Stimulated activated naive B cell treated with anti-CD40 and anti-IgM and Interleukin-4, amounts not matched to agents 10 μg/mL and 1 μg/mL and 100 μg/mL, for 72 hours (primary cell): ENCODE data around the gene RFX3.
A peak's percentile ranks its signal among the peaks of the same experiment; 100 is the strongest.

Experiments
- ATAC-seq, 2 donors: fragments of 150-1000 bp; cut with Tn5 transposase; replicated peaks; 2 replicates each; pipeline ENCODE4 v1.10.0; 2021; ENCODE audit warnings: moderate library complexity in 1 of 2
- DNase-seq: peaks from one replicate; pipeline ENCODE4 v3.0.0; 2021
- H3K27ac Mint-ChIP-seq: one replicate; pipeline ENCODE4 v1.8.0; 2022; ENCODE audit warnings: mild to moderate bottlenecking, mixed read lengths
- H3K27me3 Mint-ChIP-seq, 2 donors: one replicate each; pipeline ENCODE4 v1.8.0; 2022; ENCODE audit warnings: mixed read lengths in 2 of 2
- H3K36me3 Mint-ChIP-seq, 2 donors: one replicate each; pipeline ENCODE4 v1.8.0; 2022; ENCODE audit warnings: mixed read lengths in 2 of 2, mild to moderate bottlenecking in 1 of 2
- H3K4me1 Mint-ChIP-seq, 2 donors: one replicate each; pipeline ENCODE4 v1.8.0; 2022; ENCODE audit warnings: mixed read lengths in 2 of 2, mild to moderate bottlenecking in 1 of 2
- H3K4me3 Mint-ChIP-seq, 2 donors: one replicate each; pipeline ENCODE4 v1.8.0; 2022; ENCODE audit warnings: mild to moderate bottlenecking in 2 of 2, mixed read lengths in 2 of 2, moderate library complexity in 1 of 2
- H3K9me3 Mint-ChIP-seq, 2 donors: one replicate each; pipeline ENCODE4 v1.8.0; 2022; ENCODE audit warnings: mixed read lengths in 2 of 2, mild to moderate bottlenecking in 1 of 2

Gene RFX3

GRCh38 chr9:3360245-3360644 is 165.6 kb downstream of the RFX3 start:
- ATAC-seq (no peak), DNase-seq (no peak)
- Mint-ChIP-seq H3K4me3 (no peak overlapping the region), H3K27me3 (no peaks in the 10 kb centered on the region), H3K36me3 (peaks cover 8 to 11% of the 10 kb centered on the region in 2 donors), H3K9me3 (peaks cover 6 to 7% of the 10 kb centered on the region in 2 donors), H3K27ac (no peak overlapping the region), H3K4me1 (peaks cover 8 to 18% of the 10 kb centered on the region in 2 donors)

GRCh38 chr9:3359778-3360177 is 166.0 kb downstream of the RFX3 start:
- Mint-ChIP-seq H3K4me1 (peaks cover 8 to 18% of the 10 kb centered on the region in 2 donors), H3K27me3 (no peaks in the 10 kb centered on the region), H3K36me3 (peaks cover 8 to 15% of the 10 kb centered on the region in 2 donors), H3K27ac (no peak overlapping the region), H3K4me3 (no peak overlapping the region), H3K9me3 (peaks cover 6 to 7% of the 10 kb centered on the region in 2 donors)
- no peak for ATAC-seq
- no peak for DNase-seq

GRCh38 chr9:3359048-3359692 is 166.6 kb downstream of the RFX3 start:
- Mint-ChIP-seq H3K4me1 (peaks cover 8 to 18% of the 10 kb centered on the region in 2 donors), H3K36me3 (peaks cover 8 to 19% of the 10 kb centered on the region in 2 donors), H3K9me3 (peaks cover 6 to 11% of the 10 kb centered on the region in 2 donors), H3K4me3 (no peak overlapping the region), H3K27me3 (no peaks in the 10 kb centered on the region), H3K27ac (no peak overlapping the region)
- no peak for DNase-seq
- ATAC-seq = no peak

DNA sequence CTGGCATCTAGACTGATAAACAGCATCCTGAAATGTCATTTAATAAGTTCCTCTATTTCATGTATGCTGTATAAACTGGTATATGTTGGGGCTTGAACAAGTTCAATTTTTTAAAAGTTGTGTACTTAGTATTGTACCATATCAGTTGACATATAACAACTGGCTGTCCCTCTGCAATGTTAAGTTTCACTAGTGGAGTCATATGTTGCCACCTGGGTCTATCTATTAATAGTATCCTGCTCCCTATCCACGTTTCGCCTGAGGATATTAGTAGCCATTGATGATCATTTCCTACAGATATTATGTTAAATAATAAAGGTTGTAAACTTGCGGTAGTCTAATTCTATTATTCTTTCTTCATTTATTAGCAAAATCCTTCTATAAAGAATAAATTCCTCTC is 177.6 kb downstream of the RFX3 start:
- Mint-ChIP-seq H3K4me1 (peaks cover 4 to 5% of the 10 kb centered on the region in 2 donors), H3K9me3 (peaks cover 9% of the 10 kb centered on the region in 2 donors), H3K27me3 (no peaks in the 10 kb centered on the region), H3K36me3 (peaks cover 15 to 26% of the 10 kb centered on the region in 2 donors), H3K27ac (no peak overlapping the region), H3K4me3 (no peak overlapping the region)
- DNase-seq = no peak
- ATAC-seq = no peak

- no peak for DNase-seq
- Mint-ChIP-seq H3K4me1 (peaks cover 4 to 10% of the 10 kb centered on the region in 2 donors), H3K9me3 (peaks cover 5 to 6% of the 10 kb centered on the region in 2 donors), H3K27me3 (no peaks in the 10 kb centered on the region), H3K27ac (no peak overlapping the region), H3K4me3 (no peak overlapping the region), H3K36me3 (peaks cover 12 to 20% of the 10 kb centered on the region in 2 donors)
- ATAC-seq = no peak
Measured at GRCh38 chr9:3346549-3346948, 179.3 kb downstream of the RFX3 start.

GRCh38 chr9:3343671-3344070 is 182.1 kb downstream of the RFX3 start:
- Mint-ChIP-seq H3K27ac (no peak overlapping the region), H3K4me3 (no peak overlapping the region), H3K9me3 (peaks cover 0 to 3% of the 10 kb centered on the region in 2 donors), H3K36me3 (peaks cover 20 to 24% of the 10 kb centered on the region in 2 donors), H3K27me3 (no peaks in the 10 kb centered on the region), H3K4me1 (peaks cover 6 to 10% of the 10 kb centered on the region in 2 donors)
- no peak for DNase-seq
- ATAC-seq = no peak

GRCh38 chr9:3342159-3342777 is 183.5 kb downstream of the RFX3 start:
- peaks cover 3 to 10% of the 10 kb centered on the region in 2 donors for H3K4me1 Mint-ChIP-seq
- H3K27ac Mint-ChIP-seq = no peak overlapping the region
- no peak for DNase-seq
- no peak overlapping the region for H3K4me3 Mint-ChIP-seq
- peak in 1 of 2 donors; percentile 38 for ATAC-seq
- peaks cover 0 to 3% of the 10 kb centered on the region in 2 donors for H3K9me3 Mint-ChIP-seq
- H3K27me3 Mint-ChIP-seq = no peaks in the 10 kb centered on the region
- peaks cover 20 to 24% of the 10 kb centered on the region in 2 donors for H3K36me3 Mint-ChIP-seq

DNA sequence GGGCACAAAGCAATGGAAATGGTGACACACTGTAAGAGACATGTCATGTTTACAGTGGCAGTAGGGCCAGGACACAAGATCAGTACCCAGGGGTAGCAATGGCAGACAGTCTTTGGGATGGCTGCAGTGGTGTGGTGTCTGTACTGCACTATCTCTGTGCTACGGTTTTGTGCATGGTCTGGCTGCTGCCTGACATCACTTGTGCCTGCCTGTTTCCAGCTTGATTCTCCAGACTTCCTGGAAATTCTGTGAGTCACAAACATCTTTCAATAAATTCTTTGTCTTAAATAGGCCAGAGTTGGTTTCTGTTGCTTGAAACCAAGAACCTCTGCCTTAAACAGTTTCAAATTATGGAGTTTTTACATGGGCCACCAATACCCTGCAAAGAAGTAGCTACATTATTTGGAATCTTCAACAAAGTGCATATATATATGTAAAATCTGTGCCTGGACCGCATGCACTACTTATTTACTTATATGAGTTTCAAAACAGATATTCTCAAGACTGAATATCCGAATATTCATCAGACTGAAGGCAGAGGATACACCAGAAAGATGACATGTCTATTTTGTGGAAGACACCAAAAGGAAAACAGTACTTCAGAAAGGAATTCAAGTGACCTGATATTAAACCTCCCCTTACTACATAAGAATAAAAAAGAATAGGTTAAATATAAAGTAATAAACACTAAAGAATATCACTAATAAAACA is 188.1 kb downstream of the RFX3 start:
- Mint-ChIP-seq H3K27ac (no peak overlapping the region), H3K36me3 (peaks cover 11 to 12% of the 10 kb centered on the region in 2 donors), H3K4me3 (no peak overlapping the region), H3K27me3 (no peaks in the 10 kb centered on the region), H3K9me3 (peaks cover 0 to 3% of the 10 kb centered on the region in 2 donors), H3K4me1 (peaks cover 3 to 5% of the 10 kb centered on the region in 2 donors)
- ATAC-seq = no peak
- no peak for DNase-seq

DNA sequence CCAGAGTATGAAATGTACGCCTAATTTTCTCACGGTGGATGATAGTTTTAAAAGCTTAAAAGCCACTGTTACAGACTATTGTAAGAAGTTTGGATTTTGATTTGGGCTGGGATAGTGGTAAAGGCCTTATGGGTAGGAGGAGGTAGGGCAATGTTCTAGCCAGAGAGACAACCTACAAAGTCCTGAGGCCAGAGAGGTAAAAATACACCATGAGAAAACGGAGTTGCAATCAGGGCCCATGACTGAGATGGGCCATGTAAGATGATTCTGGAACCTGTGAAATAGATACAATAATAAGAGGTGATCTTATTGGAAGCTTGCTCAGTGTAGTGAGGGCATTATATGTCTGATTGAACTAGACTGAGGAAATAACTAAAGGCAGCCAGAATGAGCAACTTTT is 188.8 kb downstream of the RFX3 start:
- peak overlapping the region; percentile 49 for H3K27ac Mint-ChIP-seq
- H3K4me3 Mint-ChIP-seq = no peak overlapping the region

DNA sequence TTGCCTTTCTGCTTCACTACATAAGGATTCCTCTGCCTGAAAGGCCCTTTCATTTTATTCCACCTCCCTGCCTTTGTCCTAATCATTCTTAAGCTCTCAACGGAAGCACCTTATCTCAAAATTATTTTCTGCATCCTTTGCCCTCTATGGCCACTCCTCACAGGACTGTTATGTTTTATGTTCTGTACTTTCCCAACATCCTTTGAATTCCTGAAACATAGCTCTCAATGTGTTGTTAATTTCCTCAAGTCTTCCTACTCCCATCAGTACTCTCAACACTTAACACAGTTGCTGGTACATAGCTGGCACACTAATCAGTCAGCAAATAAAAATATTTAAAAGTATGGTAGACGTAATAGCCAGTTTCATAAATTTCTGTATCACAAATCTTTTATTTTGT is 193.0 kb downstream of the RFX3 start:
- H3K36me3 Mint-ChIP-seq = peaks cover 2 to 3% of the 10 kb centered on the region in 2 donors
- peaks cover 0 to 2% of the 10 kb centered on the region in 2 donors for H3K4me1 Mint-ChIP-seq
- H3K27me3 Mint-ChIP-seq = no peaks in the 10 kb centered on the region
- DNase-seq = no peak
- no peak overlapping the region for H3K4me3 Mint-ChIP-seq
- no peak for ATAC-seq
- no peak overlapping the region for H3K27ac Mint-ChIP-seq
- H3K9me3 Mint-ChIP-seq = no peaks in the 10 kb centered on the region

More for the DNA sequence above, 188.8 kb downstream of the RFX3 start:
- Mint-ChIP-seq H3K36me3 (peaks cover 11 to 12% of the 10 kb centered on the region in 2 donors), H3K27me3 (no peaks in the 10 kb centered on the region), H3K4me1 (peaks cover under 1 to 3% of the 10 kb centered on the region in 2 donors), H3K9me3 (peaks cover 0 to 3% of the 10 kb centered on the region in 2 donors)
- DNase-seq (no peak), ATAC-seq (no peak)

DNA sequence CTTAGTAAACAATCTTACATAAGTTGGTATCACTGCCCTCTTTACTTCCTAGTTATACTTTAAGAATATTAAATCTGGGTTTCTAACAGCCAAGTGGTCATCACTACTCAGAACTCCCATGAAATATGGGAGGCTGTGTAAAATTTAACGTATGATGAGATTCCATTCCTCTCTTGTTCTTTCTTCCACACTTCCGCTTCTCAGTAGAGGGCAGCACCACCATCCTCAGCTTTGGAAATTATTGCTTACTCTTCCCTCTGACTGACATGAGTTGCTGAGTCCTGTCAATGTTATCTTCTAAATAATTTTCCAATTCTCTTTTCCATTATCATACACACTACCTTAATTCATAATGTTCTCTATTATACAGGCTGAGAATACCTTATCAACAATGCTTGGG is 194.0 kb downstream of the RFX3 start:
- no peaks in the 10 kb centered on the region for H3K9me3 Mint-ChIP-seq
- DNase-seq = no peak
- H3K36me3 Mint-ChIP-seq = peaks cover 3% of the 10 kb centered on the region in 2 donors
- H3K27me3 Mint-ChIP-seq = no peaks in the 10 kb centered on the region
- H3K27ac Mint-ChIP-seq = no peak overlapping the region
- H3K4me1 Mint-ChIP-seq = peaks cover 0 to 2% of the 10 kb centered on the region in 2 donors
- no peak for ATAC-seq
- no peak overlapping the region for H3K4me3 Mint-ChIP-seq

DNA sequence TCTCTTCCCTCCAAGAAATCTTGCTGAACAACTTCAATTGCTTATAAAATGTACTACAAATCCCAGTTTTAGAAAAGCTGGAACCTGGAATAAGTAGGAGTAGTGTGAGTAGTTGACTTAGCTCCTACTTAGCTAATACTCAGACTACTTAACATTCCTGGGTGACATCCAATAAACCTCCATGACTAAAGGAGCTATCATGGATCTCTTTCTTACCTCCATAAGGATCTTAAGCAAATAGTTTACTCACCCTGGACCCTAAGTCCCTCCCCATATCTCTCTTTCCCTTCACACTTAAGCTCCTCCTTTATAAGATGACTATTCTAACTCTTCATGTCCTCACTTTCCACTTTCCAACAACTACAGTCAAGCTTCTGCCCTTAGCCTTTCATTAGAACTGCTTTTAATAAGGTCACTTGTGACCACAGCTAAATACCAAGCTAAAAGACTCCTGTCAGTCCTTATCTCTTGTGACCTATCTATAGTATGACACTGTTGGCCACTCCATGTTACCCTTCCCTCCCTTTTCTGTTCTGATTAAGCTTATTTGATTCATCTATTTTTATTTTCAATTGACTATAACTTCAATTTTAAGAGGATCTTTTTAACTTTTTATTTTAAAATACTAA is 194.9 kb downstream of the RFX3 start:
- H3K27me3 Mint-ChIP-seq = no peaks in the 10 kb centered on the region
- DNase-seq (no peak), ATAC-seq (peak in 1 of 2 donors; percentile 53)
- H3K27ac Mint-ChIP-seq = no peak overlapping the region
- peaks cover 0 to 2% of the 10 kb centered on the region in 2 donors for H3K4me1 Mint-ChIP-seq
- H3K36me3 Mint-ChIP-seq = peaks cover 3% of the 10 kb centered on the region in 2 donors
- no peak overlapping the region for H3K4me3 Mint-ChIP-seq
- H3K9me3 Mint-ChIP-seq = no peaks in the 10 kb centered on the region

GRCh38 chr9:3329361-3329760 is 196.4 kb downstream of the RFX3 start:
- H3K27ac Mint-ChIP-seq = no peak overlapping the region
- H3K27me3 Mint-ChIP-seq = no peaks in the 10 kb centered on the region
- no peaks in the 10 kb centered on the region for H3K9me3 Mint-ChIP-seq
- DNase-seq (no peak), ATAC-seq (no peak)
- peaks cover 3% of the 10 kb centered on the region in 2 donors for H3K36me3 Mint-ChIP-seq
- no peaks in the 10 kb centered on the region for H3K4me1 Mint-ChIP-seq
- no peak overlapping the region for H3K4me3 Mint-ChIP-seq

GRCh38 chr9:3323714-3324113 is 202.1 kb downstream of the RFX3 start:
- Mint-ChIP-seq H3K9me3 (no peaks in the 10 kb centered on the region), H3K4me1 (no peaks in the 10 kb centered on the region), H3K4me3 (no peak overlapping the region), H3K27ac (no peak overlapping the region), H3K36me3 (peaks cover 4 to 6% of the 10 kb centered on the region in 2 donors), H3K27me3 (no peaks in the 10 kb centered on the region)
- DNase-seq (no peak), ATAC-seq (no peak)
